OCI-LY7 (cell line): Measurements from ENCODE around the gene CDYL. TPM values are rescaled to one million over a fixed set of nuclear protein-coding genes. Genes with fewer than 3 reads are reported as not detected.

Experiments used
- BruUV-seq: library from RNA; stranded (reverse); fragments of 400-500 nt; replicated peaks from 2 replicates; lab custom pipeline; 2021; lab: Mats Ljungman, UMichigan
- CTCF ChIA-PET: fragments of 300-600 bp; sonication (Branson Sonifier 250); formaldehyde crosslinking; loops from one replicate; lab custom pipeline; 2022; ENCODE audit warnings: antibody characterized with exemption; ENCODE audit not compliant: unreplicated experiment; lab: Charles Lee
- POLR2A ChIA-PET: fragments of 300-600 bp; sonication (Branson Sonifier 250); formaldehyde crosslinking; loops from one replicate; lab custom pipeline; 2022; ENCODE audit warnings: antibody characterized with exemption; lab: Charles Lee
- DNase-seq: peaks from one replicate; pipeline ENCODE4 v3.0.0-alpha.2; 2015; ENCODE audit warnings: low spot score
- H2AFZ ChIP-seq: fragments of 200-600 bp; sonication (generic), shearing (Covaris generic); 2 replicates; pipeline ENCODE4 v1.6.1; 2014; ENCODE audit warnings: mild to moderate bottlenecking, antibody characterized with exemption, low read length, moderate library complexity
- H3K27ac ChIP-seq: fragments of 200-600 bp; sonication (generic); 2 replicates; pipeline ENCODE4 v1.5.1; 2014; ENCODE audit warnings: mixed run types, low read depth, mild to moderate bottlenecking, moderate library complexity, low read length, inconsistent platforms; ENCODE audit not compliant: poor library complexity, severe bottlenecking
- H3K36me3 ChIP-seq: fragments of 200-600 bp; sonication (generic); 2 replicates; pipeline ENCODE4 v1.6.1; 2014; ENCODE audit warnings: mild to moderate bottlenecking, antibody characterized with exemption, low read length, moderate library complexity, mixed read lengths; ENCODE audit not compliant: insufficient read depth
- H3K4me1 ChIP-seq: fragments of 200-600 bp; sonication (generic); 2 replicates; pipeline ENCODE4 v1.5.1; 2014; ENCODE audit warnings: mild to moderate bottlenecking, low read length; ENCODE audit not compliant: insufficient read depth, poor library complexity, severe bottlenecking
- H3K4me2 ChIP-seq: fragments of 200-600 bp; sonication (generic); 2 replicates; pipeline ENCODE4 v1.6.1; 2014; ENCODE audit warnings: mild to moderate bottlenecking, low read length
- H3K4me3 ChIP-seq: fragments of 200-600 bp; sonication (generic); 2 replicates; pipeline ENCODE4 v1.5.1; 2014; ENCODE audit warnings: mild to moderate bottlenecking, low read depth, low read length; ENCODE audit not compliant: poor library complexity, severe bottlenecking
- H3K79me2 ChIP-seq: fragments of 200-600 bp; sonication (generic); 2 replicates; pipeline ENCODE4 v1.6.1; 2016; ENCODE audit warnings: low read depth, mild to moderate bottlenecking, low read length, moderate library complexity, mixed read lengths; ENCODE audit not compliant: insufficient read depth
- H3K9me2 ChIP-seq: fragments of 200-600 bp; sonication (generic); 2 replicates; pipeline ENCODE4 v1.6.1; 2016; ENCODE audit warnings: mild to moderate bottlenecking, low read length, mixed read lengths; ENCODE audit not compliant: insufficient read depth
- H3K9me3 ChIP-seq: fragments of 200-600 bp; sonication (generic); 2 replicates; pipeline ENCODE4 v1.6.1; 2014; ENCODE audit warnings: mild to moderate bottlenecking, mixed run types, low read length, mixed read lengths
- H4K20me1 ChIP-seq: fragments of 200-600 bp; sonication (generic); 2 replicates; pipeline ENCODE4 v1.6.1; 2014; ENCODE audit warnings: mild to moderate bottlenecking, antibody characterized with exemption, low read length, moderate library complexity, mixed read lengths; ENCODE audit not compliant: insufficient read depth
- EZH2phosphoT487 ChIP-seq: fragments of 200-600 bp; sonication (generic); IDR thresholded peaks from 2 replicates; pipeline ENCODE4 v1.6.1; 2018; ENCODE audit warnings: low read depth, borderline replicate concordance, mild to moderate bottlenecking, mixed run types, antibody characterized with exemption, low read length, moderate library complexity, mixed read lengths
- intact Hi-C: fragments of 100-400 bp; cut with micrococcal nuclease; formaldehyde crosslinking; loops from one replicate; pipeline ENCODE4 v1.10.0; 2022; ENCODE audit not compliant: unreplicated experiment
- total RNA-seq, 2 experiments: library from RNA; depleted of rRNA in 1 of 2; stranded (reverse); fragments of >200 nt in 1 of 2; shearing (Covaris generic) in 1 of 2; gene quantifications; 2 replicates each; pipeline ENCODE4 v1.2.3, GENCODE V29; 2014 to 2022
- TF ChIP-seq, protein P1 (sequence below): fragments of 200-600 bp; sonication (generic); conservative IDR thresholded peaks from 2 replicates; pipeline ENCODE4 v1.5.1; 2014; ENCODE audit warnings: mild to moderate bottlenecking, antibody characterized with exemption, low read length, moderate library complexity, mixed read lengths

Gene CDYL
- total RNA-seq, 2 experiments from 2014 or later = 33.6 to 76.4 TPM

DNA sequence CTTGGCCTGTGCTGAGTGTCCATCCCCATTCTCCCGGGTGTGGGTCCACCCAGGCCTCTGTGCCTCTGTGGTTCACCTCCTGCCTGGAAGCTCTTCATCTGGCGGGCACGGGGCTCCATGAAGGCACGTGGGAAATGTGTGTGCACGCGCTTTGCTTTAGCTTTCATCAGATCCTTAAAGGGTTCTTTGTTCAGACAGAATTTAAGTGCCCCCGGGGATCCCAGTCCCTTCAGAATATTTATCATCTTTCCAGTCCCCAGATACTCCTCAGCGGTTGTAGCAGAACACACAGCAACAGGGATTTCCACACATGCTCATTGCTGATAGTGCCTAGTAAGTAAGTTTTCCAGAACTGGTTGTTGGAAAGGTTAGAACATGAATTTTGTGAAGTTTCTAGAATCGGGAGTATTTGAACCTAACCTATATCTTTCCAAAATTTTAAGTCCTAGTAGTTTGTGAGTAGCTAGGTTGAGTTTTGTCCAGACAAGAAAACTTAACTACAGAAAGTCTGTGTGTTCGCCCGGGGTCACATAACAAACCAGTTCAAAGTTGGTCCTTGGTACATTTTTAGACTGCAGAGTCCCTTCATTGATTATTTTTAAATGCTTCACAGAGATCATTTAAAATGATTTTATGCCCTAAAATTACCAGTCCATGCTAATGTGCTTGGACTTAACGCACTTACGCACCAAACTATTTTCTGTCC is 159.9 kb downstream of the CDYL start:
- peaks cover 3% of the 10 kb centered on the region; the same call in 1 of the 2 replicates for H3K36me3 ChIP-seq
- ChIA-PET POLR2A (interaction anchor here (1.0 kb wide), 1 partner anchor 51 kb away, joined by 3 read pairs; no protein-coding TSS in a partner anchor), CTCF (no interaction called here)
- peaks cover 6% of the 10 kb centered on the region for H3K4me1 ChIP-seq
- no peaks in the 10 kb centered on the region for H4K20me1 ChIP-seq
- H3K27ac ChIP-seq = no peak overlapping the region
- H3K9me3 ChIP-seq = no peaks in the 10 kb centered on the region
- no TSS peak for BruUV-seq
- no peak for TF ChIP-seq EZH2phosphoT487
- TF ChIP-seq, protein P1, sequence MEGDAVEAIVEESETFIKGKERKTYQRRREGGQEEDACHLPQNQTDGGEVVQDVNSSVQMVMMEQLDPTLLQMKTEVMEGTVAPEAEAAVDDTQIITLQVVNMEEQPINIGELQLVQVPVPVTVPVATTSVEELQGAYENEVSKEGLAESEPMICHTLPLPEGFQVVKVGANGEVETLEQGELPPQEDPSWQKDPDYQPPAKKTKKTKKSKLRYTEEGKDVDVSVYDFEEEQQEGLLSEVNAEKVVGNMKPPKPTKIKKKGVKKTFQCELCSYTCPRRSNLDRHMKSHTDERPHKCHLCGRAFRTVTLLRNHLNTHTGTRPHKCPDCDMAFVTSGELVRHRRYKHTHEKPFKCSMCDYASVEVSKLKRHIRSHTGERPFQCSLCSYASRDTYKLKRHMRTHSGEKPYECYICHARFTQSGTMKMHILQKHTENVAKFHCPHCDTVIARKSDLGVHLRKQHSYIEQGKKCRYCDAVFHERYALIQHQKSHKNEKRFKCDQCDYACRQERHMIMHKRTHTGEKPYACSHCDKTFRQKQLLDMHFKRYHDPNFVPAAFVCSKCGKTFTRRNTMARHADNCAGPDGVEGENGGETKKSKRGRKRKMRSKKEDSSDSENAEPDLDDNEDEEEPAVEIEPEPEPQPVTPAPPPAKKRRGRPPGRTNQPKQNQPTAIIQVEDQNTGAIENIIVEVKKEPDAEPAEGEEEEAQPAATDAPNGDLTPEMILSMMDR = no peak
- no peaks in the 10 kb centered on the region for H3K79me2 ChIP-seq
- intact Hi-C loops = loop anchor here (5.0 kb wide), 2 partner anchors 69 to 159 kb away; partner anchors contain the start of gene CDYL
- H3K9me2 ChIP-seq = no peaks in the 10 kb centered on the region
- no peak for DNase-seq
- 0 out of 2 replicates have a peak overlapping the region, but pooled peaks have one; percentile 8 for H3K4me2 ChIP-seq
- H3K4me3 ChIP-seq = no peak overlapping the region
- H2AFZ ChIP-seq = no peak overlapping the region

DNA sequence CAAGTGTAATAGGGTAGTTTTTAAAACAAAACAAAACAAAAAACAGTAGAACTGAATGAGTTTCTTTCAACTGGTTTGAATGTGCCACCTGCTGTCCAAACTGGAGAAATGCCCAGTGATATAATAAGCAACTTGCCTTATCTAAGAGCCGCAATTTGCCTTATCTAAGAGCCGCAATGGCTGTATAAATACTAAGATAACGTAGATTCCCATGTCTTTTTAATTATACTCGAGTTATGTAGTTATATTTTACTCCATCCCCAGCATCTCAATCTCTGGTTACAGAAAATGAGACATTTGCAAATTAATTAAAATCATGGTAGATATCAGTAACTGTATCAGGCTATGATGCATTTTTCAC is 160.5 kb downstream of the CDYL start:
- H3K36me3 ChIP-seq = peaks cover 3% of the 10 kb centered on the region; the same call in 1 of the 2 replicates
- H3K4me1 ChIP-seq = peaks cover 6% of the 10 kb centered on the region
- no peaks in the 10 kb centered on the region for H3K9me3 ChIP-seq
- H3K9me2 ChIP-seq = no peaks in the 10 kb centered on the region
- peak; percentile 71 for DNase-seq
- ChIA-PET POLR2A (no interaction called here), CTCF (no interaction called here)
- 0 out of 2 replicates have a peak overlapping the region, but pooled peaks have one; percentile 8 for H3K4me2 ChIP-seq
- no peaks in the 10 kb centered on the region for H4K20me1 ChIP-seq
- BruUV-seq = no TSS peak
- intact Hi-C loops = loop anchor here (5.0 kb wide), 2 partner anchors 69 to 159 kb away; partner anchors contain the start of gene CDYL
- TF ChIP-seq, protein P1 = peak; percentile 91
- TF ChIP-seq EZH2phosphoT487 = no peak
- no peaks in the 10 kb centered on the region for H3K79me2 ChIP-seq
- H3K27ac ChIP-seq = no peak overlapping the region
- no peak overlapping the region for H3K4me3 ChIP-seq
- H2AFZ ChIP-seq = no peak overlapping the region

DNA sequence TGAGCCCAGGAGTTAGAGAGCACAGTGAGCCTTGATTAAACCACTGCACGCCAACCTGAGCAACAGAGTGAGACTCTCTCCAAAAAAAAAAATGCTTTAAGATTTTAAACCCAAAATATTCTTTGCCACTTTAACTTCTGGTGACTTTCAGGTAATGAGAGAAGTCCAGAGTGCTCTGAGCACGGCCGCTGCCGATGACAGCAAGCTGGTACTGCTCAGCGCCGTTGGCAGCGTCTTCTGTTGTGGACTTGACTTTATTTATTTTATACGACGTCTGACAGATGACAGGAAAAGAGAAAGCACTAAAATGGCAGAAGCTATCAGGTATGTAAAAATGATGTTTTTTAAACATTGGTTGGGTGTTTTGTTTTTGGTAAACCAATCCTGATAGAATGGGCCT is 161.2 kb downstream of the CDYL start:
- no peak overlapping the region for H3K4me2 ChIP-seq
- H4K20me1 ChIP-seq = no peaks in the 10 kb centered on the region
- ChIA-PET CTCF (no interaction called here), POLR2A (no interaction called here)
- TF ChIP-seq EZH2phosphoT487 = no peak
- TF ChIP-seq, protein P1 = no peak
- H3K4me1 ChIP-seq = peaks cover 6% of the 10 kb centered on the region
- peaks cover 3% of the 10 kb centered on the region; the same call in 1 of the 2 replicates for H3K36me3 ChIP-seq
- H2AFZ ChIP-seq = no peak overlapping the region
- BruUV-seq = no TSS peak
- no peak for DNase-seq
- intact Hi-C loops = loop anchor here (5.0 kb wide), 2 partner anchors 70 to 160 kb away; partner anchors contain the start of gene CDYL
- no peaks in the 10 kb centered on the region for H3K9me3 ChIP-seq
- H3K4me3 ChIP-seq = no peak overlapping the region
- no peaks in the 10 kb centered on the region for H3K9me2 ChIP-seq
- no peak overlapping the region for H3K27ac ChIP-seq
- no peaks in the 10 kb centered on the region for H3K79me2 ChIP-seq
